Uterus (tissue), 2 donors: ENCODE data around the gene CCN2.

Source experiments
- POLR2A ChIP-seq, 2 donors: fragments of 450-650 bp; IDR thresholded peaks; one replicate each; pipeline ENCODE4 v1.6.1; 2016; ENCODE audit warnings: antibody characterized with exemption in 2 of 2, mild to moderate bottlenecking in 1 of 2, moderate library complexity in 1 of 2
- TF ChIP-seq, protein P1 (sequence below), 4 experiments: fragments of 200-600 bp in 2 of 4; fragments of 450-650 bp in 2 of 4; sonication (generic) in 2 of 4; IDR thresholded peaks; one replicate each; pipeline ENCODE4 v1.5.1; 2016 to 2019; ENCODE audit warnings: antibody characterized with exemption in 4 of 4, mild to moderate bottlenecking in 2 of 4, moderate library complexity in 1 of 4

DNA sequence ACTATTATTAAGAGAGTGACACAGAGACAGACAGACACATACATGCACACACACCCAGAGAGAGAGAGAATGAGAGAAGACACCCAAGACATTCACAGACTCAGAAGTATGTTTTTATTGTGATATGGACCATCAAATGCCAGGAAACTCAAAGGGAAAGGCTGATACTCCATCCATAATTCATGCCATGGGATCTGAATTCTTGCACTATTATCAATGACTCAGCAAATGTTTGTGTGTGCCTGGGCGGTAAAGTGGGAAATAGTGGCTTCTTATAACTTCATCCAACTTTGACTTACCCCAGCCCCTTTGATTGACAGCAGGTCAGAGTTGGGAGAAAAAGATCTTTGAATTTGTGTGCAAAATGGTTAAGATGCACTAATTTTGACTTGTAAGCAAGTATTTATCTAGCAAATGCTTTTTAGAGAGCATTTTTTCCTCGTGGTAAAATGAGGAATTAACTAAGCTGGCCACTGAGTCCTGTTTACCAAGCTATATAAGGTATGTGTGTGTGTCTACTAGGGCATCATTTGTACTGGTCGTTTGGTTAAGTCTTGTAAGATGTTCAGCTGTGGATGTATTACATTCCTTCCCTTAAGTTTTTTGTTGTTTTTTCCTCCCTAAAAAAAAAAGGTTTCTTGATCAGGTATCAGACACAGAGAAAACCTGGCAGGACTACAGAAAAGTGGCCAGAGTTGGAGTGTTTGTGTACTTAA, 3.0 kb upstream of the CCN2 start:
- TF ChIP-seq, protein P1, sequence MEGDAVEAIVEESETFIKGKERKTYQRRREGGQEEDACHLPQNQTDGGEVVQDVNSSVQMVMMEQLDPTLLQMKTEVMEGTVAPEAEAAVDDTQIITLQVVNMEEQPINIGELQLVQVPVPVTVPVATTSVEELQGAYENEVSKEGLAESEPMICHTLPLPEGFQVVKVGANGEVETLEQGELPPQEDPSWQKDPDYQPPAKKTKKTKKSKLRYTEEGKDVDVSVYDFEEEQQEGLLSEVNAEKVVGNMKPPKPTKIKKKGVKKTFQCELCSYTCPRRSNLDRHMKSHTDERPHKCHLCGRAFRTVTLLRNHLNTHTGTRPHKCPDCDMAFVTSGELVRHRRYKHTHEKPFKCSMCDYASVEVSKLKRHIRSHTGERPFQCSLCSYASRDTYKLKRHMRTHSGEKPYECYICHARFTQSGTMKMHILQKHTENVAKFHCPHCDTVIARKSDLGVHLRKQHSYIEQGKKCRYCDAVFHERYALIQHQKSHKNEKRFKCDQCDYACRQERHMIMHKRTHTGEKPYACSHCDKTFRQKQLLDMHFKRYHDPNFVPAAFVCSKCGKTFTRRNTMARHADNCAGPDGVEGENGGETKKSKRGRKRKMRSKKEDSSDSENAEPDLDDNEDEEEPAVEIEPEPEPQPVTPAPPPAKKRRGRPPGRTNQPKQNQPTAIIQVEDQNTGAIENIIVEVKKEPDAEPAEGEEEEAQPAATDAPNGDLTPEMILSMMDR (IDR thresholded peaks at IDR 0.05) = no peak
- no peak for TF ChIP-seq POLR2A (IDR thresholded peaks at IDR 0.05)
